ENCODE results near the gene MRPL38. TPM values are rescaled to one million over a fixed set of nuclear protein-coding genes. Genes with fewer than 3 reads are reported as not detected.
"Not testable (repeated sequence)": the region's sequence is repeated elsewhere in the genome, so short reads cannot be mapped to it uniquely, and the experiment has no call there.

MRPL38 gene
- polyA plus RNA-seq, 3 donors = 43.1 to 74.8 (median 48.1) TPM

- 41 to 65% (median 45%) methylated on average over 23 of the region's 23 CpGs for WGBS, 3 donors
- H3K27ac ChIP-seq (ENCODE audit: low read depth, low read length) = peak overlapping the region; percentile 58
These were observed 35.2 kb downstream of the MRPL38 start for GRCh38 chr17:75869282-75870141.

DNA sequence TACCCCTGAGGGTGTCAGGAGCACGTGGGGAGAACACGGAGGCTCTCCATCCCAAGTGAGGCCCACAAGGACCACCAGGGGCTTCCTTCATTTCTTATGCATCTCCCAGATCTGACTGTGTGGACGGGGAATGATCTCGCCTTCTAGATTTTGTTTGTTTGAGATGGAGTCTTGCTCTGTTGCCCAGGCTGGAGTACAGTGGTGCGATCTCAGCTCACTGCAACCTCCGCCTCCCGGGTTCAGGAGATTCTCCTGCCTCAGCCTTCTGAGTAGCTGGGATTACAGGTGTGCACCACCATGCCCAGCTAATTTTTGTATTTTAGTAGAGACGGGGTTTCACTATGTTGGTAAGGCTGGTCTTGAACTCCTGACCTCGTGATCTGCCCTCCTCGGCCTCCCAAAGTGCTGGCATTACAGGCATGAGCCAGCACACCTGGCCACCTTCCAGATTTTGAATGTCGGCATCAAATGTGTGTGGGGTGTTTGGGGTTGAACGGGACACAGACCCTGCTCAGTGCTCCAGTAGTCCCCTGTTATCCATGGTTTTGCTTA is 35.9 kb downstream of the MRPL38 start:
- not testable (repeated sequence) for H3K27ac ChIP-seq (ENCODE audit: low read depth, low read length)
- WGBS, 3 donors = 82 to 85% (median 85%) methylated on average over 12 of the region's 12 CpGs

- not testable (repeated sequence) for H3K27ac ChIP-seq (ENCODE audit: low read depth, low read length)
- 83 to 85% (median 84%) methylated on average over 14 to 17 of the region's 17 CpGs for WGBS, 3 donors
These were observed 39.1 kb downstream of the MRPL38 start for GRCh38 chr17:75865404-75866188.

GRCh38 chr17:75864887-75865286 is 39.8 kb downstream of the MRPL38 start:
- not testable (repeated sequence) for H3K27ac ChIP-seq (ENCODE audit: low read depth, low read length)
- WGBS, 3 donors = 75 to 86% (median 85%) methylated on average over 4 of the region's 4 CpGs

GRCh38 chr17:75864448-75864871 is 40.2 kb downstream of the MRPL38 start:
- 13 to 67% (median 27%) methylated on average over 8 of the region's 8 CpGs for WGBS, 3 donors
- no peak overlapping the region for H3K27ac ChIP-seq (ENCODE audit: low read depth, low read length)

GRCh38 chr17:75861927-75862317 is 42.8 kb downstream of the MRPL38 start:
- H3K27ac ChIP-seq (ENCODE audit: low read depth, low read length) = no peak overlapping the region
- 59 to 85% (median 66%) methylated on average over 9 of the region's 9 CpGs for WGBS, 3 donors

GRCh38 chr17:75859358-75859757 is 45.3 kb downstream of the MRPL38 start:
- WGBS, 3 donors = 86 to 89% (median 88%) methylated on average over 10 of the region's 10 CpGs
- not testable (repeated sequence) for H3K27ac ChIP-seq (ENCODE audit: low read depth, low read length)

DNA sequence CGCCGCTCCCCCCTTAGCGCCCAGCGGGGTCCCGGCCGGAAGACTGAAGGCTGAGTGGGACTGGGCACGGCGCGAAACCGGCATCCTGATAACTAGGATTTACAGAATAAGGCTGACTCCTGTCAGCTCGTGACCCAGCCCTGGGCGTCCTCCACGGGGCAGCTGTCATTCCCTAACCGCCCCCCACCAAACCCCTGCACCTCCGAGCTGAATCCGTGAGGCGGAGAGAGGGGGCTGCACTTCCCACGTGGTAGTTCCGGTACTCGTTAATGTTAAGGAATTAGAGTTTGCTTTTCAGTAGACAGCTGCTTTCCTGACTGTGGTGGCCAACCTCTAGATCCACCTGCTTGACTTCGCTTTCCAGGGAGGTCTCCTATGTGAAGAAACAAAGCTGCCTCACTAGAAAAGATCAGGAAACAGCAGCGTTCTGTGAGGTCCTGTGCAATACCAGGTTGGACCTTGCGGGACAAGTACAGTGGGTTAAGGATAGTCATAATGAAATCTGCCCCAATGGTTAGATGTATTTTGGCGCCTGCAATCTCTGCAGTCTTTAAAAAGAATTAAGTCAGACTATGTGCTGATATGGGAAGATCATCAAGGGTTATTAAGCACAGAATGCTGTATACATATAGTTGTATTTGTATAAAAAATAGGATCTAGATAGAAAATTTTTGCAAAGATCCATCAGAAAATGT is 48.5 kb downstream of the MRPL38 start:
- WGBS, 3 donors = 1 to 2% (median 1%) methylated on average over 15 to 24 of the region's 24 CpGs
- H3K27ac ChIP-seq (ENCODE audit: low read depth, low read length) = peak overlapping the region; percentile 53

- peak within 1 kb of the TSS; percentile 61 for H3K27ac ChIP-seq (ENCODE audit: low read depth, low read length)
- 0% methylated on average over 57 to 58 of the region's 58 CpGs for WGBS, 3 donors
These were observed 49.2 kb downstream of the MRPL38 start, which contains the start of gene WBP2 for GRCh38 chr17:75855310-75856061. TSS of gene WBP2 (minus strand) at chr17:75855335. CDS start at chr17:75855297, 38 bp downstream.

GRCh38 chr17:75854881-75855309 is 49.8 kb downstream of the MRPL38 start:
- WGBS, 3 donors = 0% methylated on average over 17 to 19 of the region's 19 CpGs
- H3K27ac ChIP-seq (ENCODE audit: low read depth, low read length) = peak overlapping the region; percentile 61

GRCh38 chr17:75854101-75854748 is 50.5 kb downstream of the MRPL38 start:
- WGBS, 3 donors = 15 to 32% (median 19%) methylated on average over 7 of the region's 7 CpGs
- H3K27ac ChIP-seq (ENCODE audit: low read depth, low read length) = peak overlapping the region; percentile 61

GRCh38 chr17:75853433-75853832 is 51.3 kb downstream of the MRPL38 start:
- 69 to 78% (median 76%) methylated on average over 7 of the region's 7 CpGs for WGBS, 3 donors
- H3K27ac ChIP-seq (ENCODE audit: low read depth, low read length) = no peak overlapping the region

DNA sequence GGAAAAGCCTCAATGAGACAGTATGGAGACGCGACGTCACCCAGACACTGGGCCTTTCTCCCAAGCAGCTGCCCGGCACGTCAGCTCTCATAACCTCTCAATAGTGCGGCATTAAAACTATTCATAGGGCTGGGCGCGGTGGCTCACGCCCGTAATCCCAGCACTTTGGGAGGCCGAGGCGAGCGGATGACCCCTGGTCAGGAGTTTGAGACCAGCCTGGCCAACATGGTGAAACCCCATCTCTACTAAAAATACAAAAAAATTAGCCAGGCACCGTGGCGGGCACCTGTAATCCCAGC is 53.0 kb downstream of the MRPL38 start:
- H3K27ac ChIP-seq (ENCODE audit: low read depth, low read length) = not testable (repeated sequence)
- 93 to 95% (median 94%) methylated on average over 15 of the region's 15 CpGs for WGBS, 3 donors

DNA sequence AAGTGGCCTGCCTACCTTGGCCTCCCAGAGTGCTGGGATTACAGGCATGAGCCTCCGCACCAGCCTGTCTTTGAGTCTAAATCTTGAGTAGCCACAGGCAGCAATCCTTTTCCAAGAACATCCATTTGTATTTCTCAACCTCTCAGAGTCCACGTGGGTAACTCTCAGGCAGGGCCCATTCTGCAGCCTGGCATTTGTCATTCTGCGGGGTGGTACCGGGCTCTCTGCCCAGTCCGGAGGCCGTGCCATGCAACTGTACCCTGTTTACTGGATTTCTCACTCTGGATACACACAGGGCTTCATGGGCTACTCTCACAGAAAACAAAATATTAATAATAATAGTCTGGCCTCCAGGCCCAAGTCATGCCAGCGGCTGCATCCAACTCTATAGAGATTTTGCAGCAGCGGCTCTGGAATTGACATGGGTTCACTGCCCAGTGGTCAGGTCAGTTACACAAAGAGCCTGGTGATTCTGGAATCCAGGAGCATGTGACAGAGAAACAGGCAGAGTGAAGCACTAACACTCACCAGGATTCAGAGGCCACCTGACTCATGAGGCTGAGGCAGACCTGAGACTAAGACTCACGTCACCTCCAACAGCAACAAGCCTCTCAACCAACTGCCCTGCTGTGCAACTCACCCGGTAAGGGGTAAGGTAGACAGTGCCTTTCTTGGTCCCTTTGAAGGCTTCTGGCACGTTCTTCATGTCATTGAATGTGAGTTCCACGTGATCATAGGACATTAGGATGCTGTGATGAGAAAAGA is 53.6 kb downstream of the MRPL38 start:
- WGBS, 3 donors = 82 to 88% (median 83%) methylated on average over 12 of the region's 12 CpGs
- H3K27ac ChIP-seq (ENCODE audit: low read depth, low read length) = no peak overlapping the region

GRCh38 chr17:75849724-75850123 is 55.0 kb downstream of the MRPL38 start:
- WGBS, 3 donors = 59 to 77% (median 62%) methylated on average over 9 of the region's 9 CpGs
- no peak overlapping the region for H3K27ac ChIP-seq (ENCODE audit: low read depth, low read length)

GRCh38 chr17:75849279-75849646 is 55.4 kb downstream of the MRPL38 start:
- H3K27ac ChIP-seq (ENCODE audit: low read depth, low read length) = no peak overlapping the region
- 62 to 73% (median 69%) methylated on average over 11 of the region's 11 CpGs for WGBS, 3 donors

All from adipose tissue (tissue), 3 donors.